ENCODE measurements around the gene GALNT17.

GALNT17 gene

DNA sequence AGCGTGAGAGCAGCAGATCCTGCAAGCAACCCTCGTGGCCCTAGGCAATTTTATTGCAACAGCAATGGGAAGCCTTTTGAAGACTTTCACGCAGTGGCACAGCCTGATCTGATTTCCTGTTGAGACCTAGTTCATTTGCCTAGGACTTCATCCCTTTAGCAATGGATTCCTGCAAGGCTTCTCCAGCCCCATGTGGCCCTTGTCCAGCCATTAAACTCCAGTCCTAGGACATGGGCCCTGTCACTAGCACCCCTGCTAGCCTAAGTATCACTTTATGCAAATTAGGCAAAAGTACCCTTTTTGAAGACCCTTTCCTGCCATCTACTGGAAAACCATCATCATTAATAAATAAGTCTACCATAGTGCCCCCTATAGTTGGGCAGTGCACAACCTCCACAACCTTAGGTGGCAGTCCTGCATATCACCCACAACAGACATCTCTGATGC lies 379.4 kb downstream of the GALNT17 start:
- H3K4me3 ChIP-seq (ENCODE audit: insufficient read depth in 1 of 2, low read depth in 1 of 2, low read length in 2 of 2): no peak overlapping the region
- 61% methylated on average over 3 of the region's 3 CpGs for WGBS
- peaks cover 10% of the 10 kb centered on the region for H3K9me3 ChIP-seq (ENCODE audit: control insufficient read depth, low read length)

DNA sequence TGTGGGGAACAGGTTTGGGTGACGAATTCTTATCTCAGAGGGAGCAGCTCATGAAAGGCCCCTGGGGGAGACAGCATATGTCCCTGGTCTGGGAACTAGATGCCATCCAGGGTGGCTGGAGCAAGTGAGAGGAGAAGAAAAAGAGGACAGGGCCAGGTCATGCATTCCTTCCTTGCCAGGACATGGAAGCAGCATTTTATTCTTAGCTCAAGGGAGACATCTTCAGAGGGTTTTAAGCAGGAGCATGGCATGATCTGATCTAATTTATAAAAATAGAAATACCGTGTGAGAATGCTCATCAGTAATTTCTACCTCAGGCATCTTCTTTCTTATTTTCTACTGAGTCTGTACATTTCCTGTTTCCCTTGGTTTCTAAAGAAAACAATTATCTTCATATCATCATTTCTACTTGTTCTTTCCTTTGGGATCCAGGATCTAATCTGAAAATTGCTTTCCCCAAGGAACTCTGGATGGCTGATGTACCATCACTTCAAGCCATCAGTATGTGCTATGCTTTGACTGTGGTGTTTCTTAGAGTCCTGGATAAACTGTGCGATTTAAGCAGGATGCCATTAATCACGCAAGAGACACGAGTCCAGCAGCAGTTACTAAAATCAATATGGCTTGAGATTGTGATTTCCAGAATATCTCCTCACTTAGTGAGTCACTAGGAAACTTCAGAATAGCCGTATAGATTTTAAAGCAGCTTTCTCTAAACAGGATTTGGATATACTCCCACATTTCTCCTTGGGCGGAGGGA lies 386.2 kb downstream of the GALNT17 start:
- Histone ChIP-seq H3K27me3 (ENCODE audit: control insufficient read depth in 1 of 2, insufficient read depth in 1 of 2, low read length in 2 of 2) (peaks cover 0 to 9% of the 10 kb centered on the region in 2 experiments), H2BK15ac (ENCODE audit: low read depth, poor library complexity, severe bottlenecking) (no peak overlapping the region), H3K4me1 (ENCODE audit: control insufficient read depth, insufficient read depth, low read depth, low read length) (no peaks in the 10 kb centered on the region), H3K4ac (ENCODE audit: low read depth in 1 of 2, low read length in 2 of 2) (no peak overlapping the region), H3K23ac (ENCODE audit: low read length in 2 of 2) (no peak overlapping the region), H2BK120ac (ENCODE audit: low read depth, low read length) (no peak overlapping the region), H3K79me1 (replicated peaks; ENCODE audit: low read length, poor library complexity, severe bottlenecking) (no peaks in the 10 kb centered on the region), H2BK5ac (ENCODE audit: low read depth, low read length, poor library complexity, severe bottlenecking) (no peak overlapping the region), H2AK5ac (ENCODE audit: low read length, severe bottlenecking) (no peak overlapping the region), H3K9ac (ENCODE audit: low read length) (no peak overlapping the region), H3K18ac (ENCODE audit: low read depth in 1 of 2, low read length in 2 of 2) (no peak overlapping the region), H4K8ac (ENCODE audit: low read length) (no peak overlapping the region), H3K9me3 (ENCODE audit: control insufficient read depth, low read length) (peaks cover 10% of the 10 kb centered on the region), H4K91ac (ENCODE audit: low read length) (no peak overlapping the region), H2AFZ (ENCODE audit: low read depth, low read length) (no peak overlapping the region), H2BK12ac (ENCODE audit: low read length in 2 of 2) (no peak overlapping the region), H3K4me2 (ENCODE audit: low read length, poor library complexity, severe bottlenecking) (no peak overlapping the region), H3K4me3 (ENCODE audit: insufficient read depth in 1 of 2, low read depth in 1 of 2, low read length in 2 of 2) (no peak overlapping the region), H3K27ac (ENCODE audit: low read length, poor library complexity, severe bottlenecking) (no peak overlapping the region), H3K36me3 (ENCODE audit: control insufficient read depth in 1 of 2, insufficient read depth in 2 of 2, low read depth in 1 of 2, low read length in 2 of 2) (no peaks in the 10 kb centered on the region), H3K14ac (ENCODE audit: low read length in 2 of 2) (no peak overlapping the region)
- WGBS: 78% methylated on average over 7 of the region's 7 CpGs
- no peak for DNase-seq

More for the DNA sequence above, 379.4 kb downstream of the GALNT17 start:
- no peak overlapping the region for H2BK15ac ChIP-seq (ENCODE audit: low read depth, poor library complexity, severe bottlenecking)
- no peak overlapping the region for H2AFZ ChIP-seq (ENCODE audit: low read depth, low read length)
- no peak overlapping the region for H3K9ac ChIP-seq (ENCODE audit: low read length)
- no peak overlapping the region for H3K18ac ChIP-seq (ENCODE audit: low read depth in 1 of 2, low read length in 2 of 2)
- H2BK120ac ChIP-seq (ENCODE audit: low read depth, low read length): no peak overlapping the region
- H3K23ac ChIP-seq (ENCODE audit: low read length in 2 of 2): no peak overlapping the region
- no peak overlapping the region for H3K14ac ChIP-seq (ENCODE audit: low read length in 2 of 2)
- no peak overlapping the region for H3K4me2 ChIP-seq (ENCODE audit: low read length, poor library complexity, severe bottlenecking)
- no peak overlapping the region for H4K8ac ChIP-seq (ENCODE audit: low read length)
- no peak for DNase-seq
- H3K27ac ChIP-seq (ENCODE audit: low read length, poor library complexity, severe bottlenecking): no peak overlapping the region
- H3K4me1 ChIP-seq (ENCODE audit: control insufficient read depth, insufficient read depth, low read depth, low read length): no peaks in the 10 kb centered on the region
- no peak overlapping the region for H4K91ac ChIP-seq (ENCODE audit: low read length)
- no peak overlapping the region for H2AK5ac ChIP-seq (ENCODE audit: low read length, severe bottlenecking)
- no peaks in the 10 kb centered on the region for H3K79me1 ChIP-seq (replicated peaks; ENCODE audit: low read length, poor library complexity, severe bottlenecking)
- H3K27me3 ChIP-seq (ENCODE audit: control insufficient read depth in 1 of 2, insufficient read depth in 1 of 2, low read length in 2 of 2): peaks cover 0 to 12% of the 10 kb centered on the region in 2 experiments
- H3K36me3 ChIP-seq (ENCODE audit: control insufficient read depth in 1 of 2, insufficient read depth in 2 of 2, low read depth in 1 of 2, low read length in 2 of 2): no peaks in the 10 kb centered on the region
- no peak overlapping the region for H2BK5ac ChIP-seq (ENCODE audit: low read depth, low read length, poor library complexity, severe bottlenecking)
- no peak overlapping the region for H3K4ac ChIP-seq (ENCODE audit: low read depth in 1 of 2, low read length in 2 of 2)
- no peak overlapping the region for H2BK12ac ChIP-seq (ENCODE audit: low read length in 2 of 2)

DNA sequence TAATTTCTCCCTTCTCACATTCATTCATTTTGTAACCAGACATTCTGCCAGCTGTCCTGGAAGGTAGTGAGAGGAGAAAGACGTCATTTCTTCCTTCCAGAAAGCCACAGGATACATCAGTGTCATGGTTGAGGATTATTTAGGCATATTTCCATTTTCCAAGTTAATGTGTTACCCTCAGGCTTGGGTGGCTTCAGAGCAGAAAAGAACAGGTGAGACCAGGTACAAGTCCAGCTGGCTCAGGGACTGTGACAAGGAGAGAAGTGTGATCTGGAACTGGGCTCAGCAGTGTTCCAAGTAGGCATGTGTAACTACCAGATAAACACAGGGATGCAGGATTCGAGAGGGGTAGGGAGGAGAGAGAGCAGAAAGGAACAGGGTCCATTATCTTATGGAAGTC lies 386.9 kb downstream of the GALNT17 start:
- H2BK5ac ChIP-seq (ENCODE audit: low read depth, low read length, poor library complexity, severe bottlenecking): no peak overlapping the region
- H3K4me1 ChIP-seq (ENCODE audit: control insufficient read depth, insufficient read depth, low read depth, low read length): no peaks in the 10 kb centered on the region
- no peak for DNase-seq
- H2AFZ ChIP-seq (ENCODE audit: low read depth, low read length): no peak overlapping the region
- no peak overlapping the region for H3K4me2 ChIP-seq (ENCODE audit: low read length, poor library complexity, severe bottlenecking)
- H2AK5ac ChIP-seq (ENCODE audit: low read length, severe bottlenecking): no peak overlapping the region
- H3K4me3 ChIP-seq (ENCODE audit: insufficient read depth in 1 of 2, low read depth in 1 of 2, low read length in 2 of 2): no peak overlapping the region
- 67% methylated on average over 1 of the region's 2 CpGs for WGBS
- no peak overlapping the region for H2BK15ac ChIP-seq (ENCODE audit: low read depth, poor library complexity, severe bottlenecking)
- H3K18ac ChIP-seq (ENCODE audit: low read depth in 1 of 2, low read length in 2 of 2): no peak overlapping the region
- H3K4ac ChIP-seq (ENCODE audit: low read depth in 1 of 2, low read length in 2 of 2): no peak overlapping the region
- no peaks in the 10 kb centered on the region for H3K36me3 ChIP-seq (ENCODE audit: control insufficient read depth in 1 of 2, insufficient read depth in 2 of 2, low read depth in 1 of 2, low read length in 2 of 2)
- H4K91ac ChIP-seq (ENCODE audit: low read length): no peak overlapping the region
- H3K27ac ChIP-seq (ENCODE audit: low read length, poor library complexity, severe bottlenecking): no peak overlapping the region
- peaks cover 0 to 9% of the 10 kb centered on the region in 2 experiments for H3K27me3 ChIP-seq (ENCODE audit: control insufficient read depth in 1 of 2, insufficient read depth in 1 of 2, low read length in 2 of 2)
- H3K23ac ChIP-seq (ENCODE audit: low read length in 2 of 2): no peak overlapping the region
- no peak overlapping the region for H4K8ac ChIP-seq (ENCODE audit: low read length)
- no peaks in the 10 kb centered on the region for H3K79me1 ChIP-seq (replicated peaks; ENCODE audit: low read length, poor library complexity, severe bottlenecking)
- H3K14ac ChIP-seq (ENCODE audit: low read length in 2 of 2): no peak overlapping the region
- no peak overlapping the region for H2BK120ac ChIP-seq (ENCODE audit: low read depth, low read length)
- H3K9me3 ChIP-seq (ENCODE audit: control insufficient read depth, low read length): peaks cover 10% of the 10 kb centered on the region
- H2BK12ac ChIP-seq (ENCODE audit: low read length in 2 of 2): no peak overlapping the region
- no peak overlapping the region for H3K9ac ChIP-seq (ENCODE audit: low read length)

DNA sequence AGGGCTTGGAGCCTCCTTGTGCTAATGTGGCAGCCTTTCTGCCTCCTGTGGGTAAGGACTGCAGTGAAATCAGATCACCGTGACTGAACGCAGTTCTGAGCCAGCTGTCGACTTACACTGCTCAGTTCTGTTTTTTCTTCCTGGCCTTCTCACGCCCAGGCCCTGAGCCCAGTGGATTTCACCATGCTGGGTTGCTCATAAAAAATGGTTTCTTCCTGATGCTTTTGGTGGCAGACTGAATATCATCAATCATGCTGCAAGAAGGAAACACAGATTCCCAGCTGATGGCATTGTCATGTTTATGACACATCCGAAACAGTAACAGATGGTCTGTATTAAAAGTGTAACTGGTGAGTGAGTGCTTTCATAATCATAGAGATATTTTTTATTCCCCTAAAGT lies 389.6 kb downstream of the GALNT17 start:
- H3K79me1 ChIP-seq (replicated peaks; ENCODE audit: low read length, poor library complexity, severe bottlenecking): no peaks in the 10 kb centered on the region
- H3K14ac ChIP-seq (ENCODE audit: low read length in 2 of 2): no peak overlapping the region
- H3K4me2 ChIP-seq (ENCODE audit: low read length, poor library complexity, severe bottlenecking): no peak overlapping the region
- no peak overlapping the region for H2BK15ac ChIP-seq (ENCODE audit: low read depth, poor library complexity, severe bottlenecking)
- H3K9me3 ChIP-seq (ENCODE audit: control insufficient read depth, low read length): no peaks in the 10 kb centered on the region
- no peaks in the 10 kb centered on the region for H3K36me3 ChIP-seq (ENCODE audit: control insufficient read depth in 1 of 2, insufficient read depth in 2 of 2, low read depth in 1 of 2, low read length in 2 of 2)
- no peak overlapping the region for H3K27ac ChIP-seq (ENCODE audit: low read length, poor library complexity, severe bottlenecking)
- H2BK120ac ChIP-seq (ENCODE audit: low read depth, low read length): no peak overlapping the region
- H2AFZ ChIP-seq (ENCODE audit: low read depth, low read length): no peak overlapping the region
- no peaks in the 10 kb centered on the region for H3K4me1 ChIP-seq (ENCODE audit: control insufficient read depth, insufficient read depth, low read depth, low read length)
- H3K18ac ChIP-seq (ENCODE audit: low read depth in 1 of 2, low read length in 2 of 2): no peak overlapping the region
- H3K23ac ChIP-seq (ENCODE audit: low read length in 2 of 2): no peak overlapping the region
- DNase-seq: no peak
- 94% methylated on average over 5 of the region's 5 CpGs for WGBS
- peaks cover 0 to 3% of the 10 kb centered on the region in 2 experiments for H3K27me3 ChIP-seq (ENCODE audit: control insufficient read depth in 1 of 2, insufficient read depth in 1 of 2, low read length in 2 of 2)
- H3K4me3 ChIP-seq (ENCODE audit: insufficient read depth in 1 of 2, low read depth in 1 of 2, low read length in 2 of 2): no peak overlapping the region
- no peak overlapping the region for H2BK12ac ChIP-seq (ENCODE audit: low read length in 2 of 2)
- no peak overlapping the region for H4K8ac ChIP-seq (ENCODE audit: low read length)
- no peak overlapping the region for H4K91ac ChIP-seq (ENCODE audit: low read length)
- H3K9ac ChIP-seq (ENCODE audit: low read length): peak overlapping the region; percentile 34
- no peak overlapping the region for H2BK5ac ChIP-seq (ENCODE audit: low read depth, low read length, poor library complexity, severe bottlenecking)
- no peak overlapping the region for H3K4ac ChIP-seq (ENCODE audit: low read depth in 1 of 2, low read length in 2 of 2)
- H2AK5ac ChIP-seq (ENCODE audit: low read length, severe bottlenecking): no peak overlapping the region
